LNCaP clone FGC (cell line): ENCODE results near the gene SLCO1B1.
"Not testable (repeated sequence)": the region's sequence is repeated elsewhere in the genome, so short reads cannot be mapped to it uniquely, and the experiment has no call there.

Source experiments
- DNase-seq: peaks from one replicate; pipeline ENCODE4 v3.0.0-alpha.2; 2011; ENCODE audit warnings: low read depth
- H3K4me3 ChIP-seq: 2 replicates; pipeline ENCODE4 v1.5.1; 2011; ENCODE audit warnings: mild to moderate bottlenecking, low read depth, low read length, control low read depth
- TF ChIP-seq, protein P1 (sequence below): IDR thresholded peaks from 2 replicates; pipeline ENCODE4 v1.5.1; 2012; ENCODE audit warnings: mild to moderate bottlenecking; ENCODE audit not compliant: control insufficient read depth, insufficient read depth; ENCODE audit errors: extremely low read depth

Gene SLCO1B1, protein sequence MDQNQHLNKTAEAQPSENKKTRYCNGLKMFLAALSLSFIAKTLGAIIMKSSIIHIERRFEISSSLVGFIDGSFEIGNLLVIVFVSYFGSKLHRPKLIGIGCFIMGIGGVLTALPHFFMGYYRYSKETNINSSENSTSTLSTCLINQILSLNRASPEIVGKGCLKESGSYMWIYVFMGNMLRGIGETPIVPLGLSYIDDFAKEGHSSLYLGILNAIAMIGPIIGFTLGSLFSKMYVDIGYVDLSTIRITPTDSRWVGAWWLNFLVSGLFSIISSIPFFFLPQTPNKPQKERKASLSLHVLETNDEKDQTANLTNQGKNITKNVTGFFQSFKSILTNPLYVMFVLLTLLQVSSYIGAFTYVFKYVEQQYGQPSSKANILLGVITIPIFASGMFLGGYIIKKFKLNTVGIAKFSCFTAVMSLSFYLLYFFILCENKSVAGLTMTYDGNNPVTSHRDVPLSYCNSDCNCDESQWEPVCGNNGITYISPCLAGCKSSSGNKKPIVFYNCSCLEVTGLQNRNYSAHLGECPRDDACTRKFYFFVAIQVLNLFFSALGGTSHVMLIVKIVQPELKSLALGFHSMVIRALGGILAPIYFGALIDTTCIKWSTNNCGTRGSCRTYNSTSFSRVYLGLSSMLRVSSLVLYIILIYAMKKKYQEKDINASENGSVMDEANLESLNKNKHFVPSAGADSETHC

GRCh38 chr12:21130998-21131397, at the start of gene SLCO1B1:
SLCO1B1 (plus strand) TSS chr12:21131194; CDS start chr12:21141575, 10,381 bp downstream.
- no peak for DNase-seq
- no peak within 1 kb of the TSS for H3K4me3 ChIP-seq
- TF ChIP-seq, protein P1, sequence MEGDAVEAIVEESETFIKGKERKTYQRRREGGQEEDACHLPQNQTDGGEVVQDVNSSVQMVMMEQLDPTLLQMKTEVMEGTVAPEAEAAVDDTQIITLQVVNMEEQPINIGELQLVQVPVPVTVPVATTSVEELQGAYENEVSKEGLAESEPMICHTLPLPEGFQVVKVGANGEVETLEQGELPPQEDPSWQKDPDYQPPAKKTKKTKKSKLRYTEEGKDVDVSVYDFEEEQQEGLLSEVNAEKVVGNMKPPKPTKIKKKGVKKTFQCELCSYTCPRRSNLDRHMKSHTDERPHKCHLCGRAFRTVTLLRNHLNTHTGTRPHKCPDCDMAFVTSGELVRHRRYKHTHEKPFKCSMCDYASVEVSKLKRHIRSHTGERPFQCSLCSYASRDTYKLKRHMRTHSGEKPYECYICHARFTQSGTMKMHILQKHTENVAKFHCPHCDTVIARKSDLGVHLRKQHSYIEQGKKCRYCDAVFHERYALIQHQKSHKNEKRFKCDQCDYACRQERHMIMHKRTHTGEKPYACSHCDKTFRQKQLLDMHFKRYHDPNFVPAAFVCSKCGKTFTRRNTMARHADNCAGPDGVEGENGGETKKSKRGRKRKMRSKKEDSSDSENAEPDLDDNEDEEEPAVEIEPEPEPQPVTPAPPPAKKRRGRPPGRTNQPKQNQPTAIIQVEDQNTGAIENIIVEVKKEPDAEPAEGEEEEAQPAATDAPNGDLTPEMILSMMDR, result no peak

DNA sequence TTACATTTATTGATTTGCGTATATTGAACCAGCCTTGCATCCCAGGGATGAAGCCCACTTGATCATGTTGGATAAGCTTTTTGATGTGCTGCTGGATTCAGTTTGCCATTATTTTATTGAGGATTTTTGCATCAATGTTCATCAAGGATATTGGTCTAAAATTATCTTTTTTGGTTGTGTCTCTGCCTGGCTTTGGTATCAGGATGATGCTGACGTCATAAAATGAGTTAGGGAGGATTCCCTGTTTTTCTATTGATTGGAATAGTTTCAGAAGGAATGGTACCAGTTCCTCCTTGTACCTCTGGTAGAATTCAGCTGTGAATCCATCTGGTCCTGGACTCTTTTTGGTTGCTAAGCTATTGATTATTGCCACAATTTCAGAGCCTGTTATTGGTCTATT, 46.2 kb upstream of the SLCO1B1 start:
- not testable (repeated sequence) for DNase-seq, H3K4me3 ChIP-seq

DNA sequence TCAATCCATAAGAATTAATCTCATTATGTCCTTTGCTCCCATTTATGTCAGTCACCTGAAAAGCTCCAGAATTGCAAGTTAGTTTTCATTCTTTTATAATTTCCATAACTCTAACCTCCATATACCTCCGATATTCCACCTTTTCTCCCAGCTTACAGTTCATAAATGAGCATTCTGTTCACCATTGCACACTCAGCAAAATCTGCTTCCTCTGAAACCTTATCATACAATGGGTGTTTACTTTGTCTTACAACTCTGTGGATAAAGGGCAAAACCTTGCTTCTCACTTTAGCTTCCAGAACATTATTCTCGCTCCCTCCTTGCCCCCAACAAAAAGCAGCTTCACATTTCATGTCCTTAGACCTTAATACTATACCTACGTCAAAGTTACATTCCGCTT, 19.3 kb upstream of the SLCO1B1 start:
- no peak overlapping the region for H3K4me3 ChIP-seq
- DNase-seq, result no peak
- TF ChIP-seq, protein P1, result no peak

DNA sequence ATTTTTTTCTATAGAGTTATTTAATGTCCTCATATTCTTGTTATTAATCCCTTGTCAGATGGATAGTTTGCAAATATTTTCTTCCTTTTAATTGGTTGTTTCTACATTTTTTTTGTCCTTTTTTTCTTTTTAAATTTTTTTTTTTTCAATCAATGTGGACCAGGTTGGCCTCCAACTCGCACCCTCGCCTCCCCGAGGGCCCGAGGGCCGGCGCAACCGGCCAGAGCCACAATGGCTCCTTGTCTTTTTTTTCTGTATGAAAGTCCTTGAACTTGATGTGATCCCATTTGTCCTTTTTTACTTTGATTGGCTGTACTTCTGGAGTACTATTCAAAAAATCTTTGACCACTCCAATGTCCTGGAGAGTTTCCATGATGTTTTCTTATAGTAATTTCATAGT, 17.7 kb upstream of the SLCO1B1 start:
- DNase-seq, result no peak
- TF ChIP-seq, protein P1, result no peak
- no peak overlapping the region for H3K4me3 ChIP-seq

- TF ChIP-seq, protein P1, result no peak
- DNase-seq, result no peak
- H3K4me3 ChIP-seq, result no peak overlapping the region
Measured at GRCh38 chr12:21117995-21118394, 13.0 kb upstream of the SLCO1B1 start.

- no peak for DNase-seq
- H3K4me3 ChIP-seq, result no peak overlapping the region
- TF ChIP-seq, protein P1, result no peak
Measured at GRCh38 chr12:21118760-21119159, 12.2 kb upstream of the SLCO1B1 start.

GRCh38 chr12:21129351-21129750, 1.6 kb upstream of the SLCO1B1 start:
- DNase-seq, result no peak
- TF ChIP-seq, protein P1, result no peak
- H3K4me3 ChIP-seq, result no peak overlapping the region
